Activated CD4-positive, alpha-beta T cell treated with anti-CD3 and anti-CD28 coated beads, Interleukin-2, amount 10 ng/mL, durations not matched to agents 7 days and 5 days (primary cell): ENCODE measurements around the gene HYAL2. TPM values are rescaled to one million over a fixed set of nuclear protein-coding genes. Genes with fewer than 3 reads are reported as not detected.

Source experiments
- CTCF ChIA-PET: fragments of 350-600 bp; sonication (Branson Sonifier 250); formaldehyde crosslinking; loops from one replicate; lab custom pipeline; 2021; ENCODE audit warnings: antibody characterized with exemption; lab: Charles Lee
- POLR2A ChIA-PET: fragments of 350-600 bp; sonication (Branson Sonifier 250); formaldehyde crosslinking; loops from one replicate; lab custom pipeline; 2021; ENCODE audit warnings: antibody characterized with exemption; lab: Charles Lee
- DNase-seq: peaks from one replicate; pipeline ENCODE4 v3.0.0-alpha.2; 2020
- H3K27ac Mint-ChIP-seq: one replicate; pipeline ENCODE4 v1.8.0; 2021; ENCODE audit warnings: mild to moderate bottlenecking, moderate library complexity, mixed read lengths
- H3K27me3 Mint-ChIP-seq: one replicate; pipeline ENCODE4 v1.8.0; 2021; ENCODE audit warnings: mixed read lengths
- H3K36me3 Mint-ChIP-seq: one replicate; pipeline ENCODE4 v1.8.0; 2021; ENCODE audit warnings: low read depth, mixed read lengths
- H3K4me1 Mint-ChIP-seq: one replicate; pipeline ENCODE4 v1.8.0; 2021; ENCODE audit warnings: mixed read lengths
- H3K4me3 Mint-ChIP-seq: one replicate; pipeline ENCODE4 v1.8.0; 2021; ENCODE audit warnings: mild to moderate bottlenecking, moderate library complexity, mixed read lengths
- H3K9me3 Mint-ChIP-seq: one replicate; pipeline ENCODE4 v1.8.0; 2021; ENCODE audit warnings: mixed read lengths
- total RNA-seq, 2 experiments: library from RNA; stranded (reverse); gene quantifications; one replicate each; pipeline ENCODE4 v1.2.3, GENCODE V29; 2021

Gene HYAL2, protein sequence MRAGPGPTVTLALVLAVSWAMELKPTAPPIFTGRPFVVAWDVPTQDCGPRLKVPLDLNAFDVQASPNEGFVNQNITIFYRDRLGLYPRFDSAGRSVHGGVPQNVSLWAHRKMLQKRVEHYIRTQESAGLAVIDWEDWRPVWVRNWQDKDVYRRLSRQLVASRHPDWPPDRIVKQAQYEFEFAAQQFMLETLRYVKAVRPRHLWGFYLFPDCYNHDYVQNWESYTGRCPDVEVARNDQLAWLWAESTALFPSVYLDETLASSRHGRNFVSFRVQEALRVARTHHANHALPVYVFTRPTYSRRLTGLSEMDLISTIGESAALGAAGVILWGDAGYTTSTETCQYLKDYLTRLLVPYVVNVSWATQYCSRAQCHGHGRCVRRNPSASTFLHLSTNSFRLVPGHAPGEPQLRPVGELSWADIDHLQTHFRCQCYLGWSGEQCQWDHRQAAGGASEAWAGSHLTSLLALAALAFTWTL
- total RNA-seq = 1 to 10 TPM; 4.3 to 5.7 TPM

DNA sequence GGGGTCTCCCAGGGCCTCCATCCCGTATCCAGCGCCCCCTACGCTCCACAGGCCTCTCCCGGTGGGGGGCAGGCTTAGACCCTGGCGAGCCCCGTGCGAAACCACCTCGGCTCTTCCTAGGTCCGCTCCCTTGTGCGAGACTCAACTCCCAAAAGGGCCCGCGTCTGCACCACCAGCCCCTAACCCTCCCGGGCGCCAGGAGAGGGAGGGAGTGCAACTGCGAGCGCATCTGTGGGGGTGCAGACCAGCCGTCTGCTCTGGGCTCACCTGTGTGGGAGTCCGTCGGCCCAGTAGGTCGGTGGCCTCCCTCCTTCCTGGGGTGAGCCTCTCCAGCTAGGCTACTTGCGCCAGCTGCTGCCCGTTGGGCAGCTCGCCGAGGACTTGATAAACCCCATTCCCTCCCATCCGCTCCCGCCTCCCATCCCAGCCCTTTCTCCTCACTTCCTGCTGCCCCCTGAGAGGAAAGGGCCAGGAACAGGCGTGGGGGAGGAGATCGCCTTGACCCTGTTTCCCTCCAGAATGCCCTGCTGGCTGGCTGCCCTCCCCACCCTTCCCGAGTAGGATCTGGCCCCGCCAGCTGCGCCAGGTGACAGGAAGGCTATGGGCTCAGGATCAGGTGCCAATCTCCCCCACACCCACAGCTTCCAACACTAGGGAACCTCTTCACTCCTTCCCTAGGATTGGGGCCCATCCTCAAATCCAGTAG is at the start of gene HYAL2:
Gene HYAL2, minus strand, starts transcription at position 360 of the 706 bp plus-strand sequence. CDS start 2,256 bp downstream, outside the sequence.
- Mint-ChIP-seq H3K36me3 (no peaks in the 10 kb centered on the region), H3K4me1 (peaks cover 39% of the 10 kb centered on the region), H3K4me3 (peak within 1 kb of the TSS; percentile 75), H3K27me3 (no peaks in the 10 kb centered on the region), H3K27ac (peak within 1 kb of the TSS; percentile 97), H3K9me3 (no peaks in the 10 kb centered on the region)
- ChIA-PET CTCF (interaction anchor here (1.5 to 4.2 kb wide), 5 partner anchors 9 to 27 kb away, joined by 5 to 52 read pairs (median 7); partner anchors contain the start of genes HYAL3 and NAA80), POLR2A (no interaction called here)
- peak; percentile 5 for DNase-seq

DNA sequence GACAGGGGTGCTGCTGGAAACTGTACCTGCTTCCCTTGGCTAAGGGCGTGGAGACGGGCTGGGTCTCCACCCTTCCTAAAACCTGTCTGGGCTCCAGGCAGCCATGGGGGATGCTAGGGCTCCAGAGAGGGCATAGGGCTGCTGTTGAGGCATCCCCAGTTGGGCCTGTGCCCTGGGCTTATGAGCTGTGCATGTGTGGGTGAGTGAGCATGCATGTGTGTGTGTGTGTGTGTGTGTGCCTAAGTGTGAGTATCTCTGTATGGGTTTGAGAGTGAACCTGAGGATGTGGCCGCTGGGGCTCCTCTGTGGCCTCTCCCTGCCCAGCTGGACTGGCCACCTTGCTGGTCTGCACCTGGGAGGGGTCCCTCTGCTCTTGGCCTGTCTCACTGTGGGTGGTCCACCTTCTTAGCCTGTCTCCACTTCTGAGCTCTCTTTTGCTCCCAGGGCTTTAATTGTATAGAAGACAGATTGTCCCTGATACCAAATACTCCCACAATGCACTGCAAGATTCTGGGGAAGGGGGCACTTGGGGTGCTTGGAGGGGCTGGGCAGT is 48.7 kb upstream of the HYAL2 start:
- Mint-ChIP-seq H3K27me3 (peaks cover 2% of the 10 kb centered on the region), H3K9me3 (no peaks in the 10 kb centered on the region), H3K4me3 (no peak overlapping the region), H3K36me3 (no peaks in the 10 kb centered on the region), H3K4me1 (peaks cover 2% of the 10 kb centered on the region), H3K27ac (peak overlapping the region; percentile 55)
- POLR2A ChIA-PET = no interaction called here
- DNase-seq = no peak
- CTCF ChIA-PET = interaction anchor here (0.6 kb wide), 1 partner anchor 25 kb away, joined by 4 read pairs; no protein-coding TSS in a partner anchor

DNA sequence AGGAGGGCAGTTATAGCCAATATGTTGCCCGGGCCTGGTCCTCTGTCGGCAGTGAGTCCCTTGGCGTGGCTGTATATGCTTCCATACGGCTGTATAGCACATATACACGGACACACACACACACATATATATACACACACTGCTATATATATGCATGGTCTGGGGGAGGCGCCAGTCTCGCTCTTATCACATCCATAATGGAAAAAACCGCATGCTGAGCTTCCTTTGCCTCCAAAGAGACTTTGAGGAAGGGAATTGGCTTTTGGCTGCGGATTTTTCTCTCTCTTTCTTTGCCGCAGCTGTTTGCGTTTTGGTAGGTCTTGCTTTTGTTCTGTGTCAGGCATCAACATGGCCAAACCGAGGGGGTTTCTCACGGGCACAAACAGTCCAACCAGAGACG is 48.0 kb upstream of the HYAL2 start:
- POLR2A ChIA-PET = no interaction called here
- Mint-ChIP-seq H3K9me3 (no peaks in the 10 kb centered on the region), H3K4me3 (no peak overlapping the region), H3K27ac (no peak overlapping the region), H3K4me1 (peaks cover 7% of the 10 kb centered on the region), H3K36me3 (no peaks in the 10 kb centered on the region), H3K27me3 (peaks cover 2% of the 10 kb centered on the region)
- no peak for DNase-seq
- CTCF ChIA-PET = interaction anchor here (0.8 kb wide), 1 partner anchor 50 kb away, joined by 3 read pairs; no protein-coding TSS in a partner anchor

DNA sequence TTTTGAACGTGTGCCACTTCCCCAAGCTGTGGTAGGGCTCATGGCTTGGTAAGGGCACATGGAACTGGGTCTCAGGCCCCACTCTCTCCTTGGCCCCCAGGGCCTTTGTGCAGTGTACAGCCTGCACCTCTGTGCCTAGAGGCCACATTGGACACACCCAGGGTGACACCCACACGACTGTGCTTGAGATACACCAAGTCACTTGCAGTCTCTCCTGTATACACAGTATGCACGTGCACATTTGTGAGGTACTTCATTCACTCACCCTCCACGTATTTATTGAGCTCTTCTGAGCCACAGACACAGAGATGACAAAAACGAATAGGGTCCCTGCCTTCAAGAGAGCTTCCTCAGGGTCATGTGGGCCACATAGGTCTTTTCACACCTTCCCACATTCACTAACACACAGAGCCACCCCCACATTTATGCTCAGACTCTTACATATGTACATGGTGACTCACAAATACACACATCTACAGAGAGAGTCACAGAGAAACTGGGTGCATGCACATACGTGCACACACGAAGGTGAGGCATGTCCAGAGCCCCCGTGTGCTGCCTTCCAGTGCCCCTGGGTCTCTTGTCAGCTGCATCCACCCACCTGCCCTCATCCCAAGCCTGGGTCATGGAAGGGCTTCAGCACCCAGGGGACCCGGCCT is 46.6 kb upstream of the HYAL2 start:
- Mint-ChIP-seq H3K4me1 (peaks cover 15% of the 10 kb centered on the region), H3K4me3 (no peak overlapping the region), H3K36me3 (no peaks in the 10 kb centered on the region), H3K9me3 (no peaks in the 10 kb centered on the region), H3K27me3 (peaks cover 2% of the 10 kb centered on the region), H3K27ac (no peak overlapping the region)
- CTCF ChIA-PET = interaction anchor here (1.0 to 1.4 kb wide), 2 partner anchors 10 to 123 kb away, joined by 3 to 5 read pairs; no protein-coding TSS in a partner anchor
- POLR2A ChIA-PET = no interaction called here
- no peak for DNase-seq

DNA sequence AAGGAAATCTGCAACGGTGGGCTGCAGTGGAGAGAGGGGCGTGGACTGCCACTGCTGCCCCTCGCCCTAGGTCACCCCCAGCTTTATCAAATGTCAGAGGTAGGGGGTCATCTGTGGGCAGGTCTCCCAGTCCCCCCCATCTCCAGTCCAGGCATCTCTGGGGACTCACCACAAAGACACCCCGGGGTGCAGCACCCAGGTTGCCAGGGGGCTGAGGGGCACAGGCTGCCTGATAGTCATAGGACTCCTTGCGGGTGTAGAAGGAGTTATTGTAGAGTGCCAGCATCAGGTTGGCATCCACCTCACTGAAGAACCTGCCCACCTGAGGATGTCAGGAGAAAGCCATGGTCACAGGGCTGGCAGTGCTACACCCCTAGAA is 43.3 kb upstream of the HYAL2 start:
- Mint-ChIP-seq H3K9me3 (no peaks in the 10 kb centered on the region), H3K4me1 (peaks cover 13% of the 10 kb centered on the region), H3K36me3 (no peaks in the 10 kb centered on the region), H3K27ac (peak overlapping the region; percentile 92), H3K4me3 (peak overlapping the region; percentile 76), H3K27me3 (no peaks in the 10 kb centered on the region)
- CTCF ChIA-PET = interaction anchor here (1.0 to 1.1 kb wide), 3 partner anchors 9 to 226 kb away, joined by 3 to 4 read pairs (median 3); no protein-coding TSS in a partner anchor
- DNase-seq = no peak
- POLR2A ChIA-PET = interaction anchor here (0.6 to 1.0 kb wide), 2 partner anchors 15 to 660 kb away, joined by 3 to 9 read pairs; partner anchors contain the start of genes CYB561D2 and NPRL2

DNA sequence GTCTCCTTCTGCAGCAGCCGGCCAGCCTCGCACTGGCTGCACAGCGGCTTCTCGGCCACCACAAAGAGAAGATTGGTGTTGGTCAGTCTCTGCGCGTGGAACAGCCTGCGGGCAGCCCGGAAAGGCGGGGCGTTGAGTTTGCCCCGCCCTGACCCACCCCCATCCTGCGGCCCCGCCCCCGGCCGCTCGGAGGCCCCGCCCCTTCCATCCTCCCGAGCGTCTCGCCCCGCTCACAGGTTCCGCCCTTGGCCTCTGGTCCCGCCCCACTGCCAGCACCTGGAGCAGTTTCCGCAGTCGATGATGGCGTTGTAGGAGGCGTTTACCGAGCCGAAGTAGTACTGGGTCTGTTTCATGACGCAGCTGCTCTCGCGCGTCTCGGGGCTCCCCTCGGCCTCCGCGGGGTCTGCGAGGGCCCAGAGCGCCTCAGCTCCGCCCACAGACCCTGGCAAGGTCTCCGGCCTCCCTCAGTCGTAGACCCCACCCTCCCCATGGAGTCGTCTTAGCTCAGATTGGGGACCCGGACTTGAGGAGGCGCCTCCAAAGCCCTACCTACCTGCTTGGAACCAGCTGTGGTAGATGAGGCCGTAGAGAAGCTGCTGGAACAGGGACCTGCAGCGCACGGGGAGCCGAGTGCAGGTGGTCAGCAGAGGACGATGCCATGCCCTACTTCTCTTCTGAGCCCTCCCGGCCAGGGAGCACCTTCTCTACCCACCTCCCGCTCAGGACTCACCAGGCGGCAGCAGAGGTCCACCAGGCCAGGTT is 42.7 kb upstream of the HYAL2 start:
- peak overlapping the region; percentile 92 for H3K27ac Mint-ChIP-seq
- DNase-seq = peak; percentile 97
- H3K4me1 Mint-ChIP-seq = peaks cover 13% of the 10 kb centered on the region
- CTCF ChIA-PET = interaction anchor here (0.6 to 1.1 kb wide), 5 partner anchors 8 to 119 kb away, joined by 3 to 4 read pairs (median 4); no protein-coding TSS in a partner anchor
- POLR2A ChIA-PET = interaction anchor here (0.6 to 1.0 kb wide), 2 partner anchors 15 to 661 kb away, joined by 3 to 9 read pairs; partner anchors contain the start of genes CYB561D2 and NPRL2
- H3K4me3 Mint-ChIP-seq = peak overlapping the region; percentile 76
- no peaks in the 10 kb centered on the region for H3K9me3 Mint-ChIP-seq
- no peaks in the 10 kb centered on the region for H3K36me3 Mint-ChIP-seq
- H3K27me3 Mint-ChIP-seq = no peaks in the 10 kb centered on the region

DNA sequence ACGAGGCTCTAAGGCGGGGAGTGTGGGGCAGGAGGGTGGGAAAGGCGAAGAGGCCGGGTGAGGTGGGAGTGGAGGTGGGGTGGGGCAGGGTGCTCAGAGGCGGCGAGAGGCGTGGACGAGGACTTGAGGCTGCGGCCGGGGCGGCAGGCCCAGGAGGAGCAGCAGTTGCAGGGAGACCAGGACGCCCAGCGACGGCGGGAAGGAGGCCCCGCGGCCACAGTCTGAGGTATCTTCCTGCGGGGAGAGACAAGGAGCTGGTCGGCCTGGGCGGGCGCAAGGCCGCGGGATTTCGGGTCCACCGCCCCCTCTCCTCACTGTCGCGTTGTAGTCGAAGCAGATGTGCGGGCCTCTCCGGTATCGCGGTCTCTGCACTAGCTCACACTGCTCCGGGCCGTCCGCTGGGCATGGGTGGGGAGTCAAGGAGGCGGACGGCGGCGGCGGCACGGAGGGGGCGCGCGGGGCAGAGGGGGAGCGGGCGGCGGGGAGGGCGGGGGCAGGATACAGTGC is 42.1 kb upstream of the HYAL2 start:
- Mint-ChIP-seq H3K4me3 (peak overlapping the region; percentile 76), H3K27me3 (no peaks in the 10 kb centered on the region), H3K9me3 (no peaks in the 10 kb centered on the region), H3K36me3 (no peaks in the 10 kb centered on the region), H3K4me1 (peaks cover 17% of the 10 kb centered on the region), H3K27ac (peak overlapping the region; percentile 73)
- CTCF ChIA-PET = interaction anchor here (0.6 to 1.0 kb wide), 2 partner anchors 10 to 118 kb away, joined by 3 to 4 read pairs; no protein-coding TSS in a partner anchor
- POLR2A ChIA-PET = interaction anchor here (1.0 kb wide), 1 partner anchor 14 kb away, joined by 3 read pairs; the partner anchor contains the start of genes CYB561D2 and NPRL2
- no peak for DNase-seq

DNA sequence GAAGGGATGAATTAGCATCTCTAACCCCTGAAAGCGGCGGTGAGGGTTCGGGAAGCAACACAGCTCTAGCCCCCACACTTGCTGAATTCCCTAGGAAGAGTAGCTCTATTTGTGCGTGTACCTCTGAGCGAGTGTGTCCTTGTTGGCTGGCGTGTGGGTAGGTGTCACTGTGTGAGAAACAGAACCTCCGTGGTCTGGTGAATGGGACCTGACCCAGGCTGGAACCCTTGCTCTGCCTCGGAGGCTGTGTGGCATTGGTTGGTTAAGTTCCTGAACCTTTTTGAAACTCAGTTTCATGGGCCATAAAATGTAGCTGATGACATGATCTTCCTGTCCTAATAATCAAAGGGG is 37.2 kb upstream of the HYAL2 start:
- H3K9me3 Mint-ChIP-seq = no peaks in the 10 kb centered on the region
- H3K36me3 Mint-ChIP-seq = peaks cover 20% of the 10 kb centered on the region
- DNase-seq = no peak
- peak overlapping the region; percentile 99 for H3K4me3 Mint-ChIP-seq
- H3K4me1 Mint-ChIP-seq = peaks cover 42% of the 10 kb centered on the region
- H3K27me3 Mint-ChIP-seq = no peaks in the 10 kb centered on the region
- POLR2A ChIA-PET = no interaction called here
- CTCF ChIA-PET = interaction anchor here (1.2 kb wide), 1 partner anchor 8 kb away, joined by 3 read pairs; no protein-coding TSS in a partner anchor
- H3K27ac Mint-ChIP-seq = peak overlapping the region; percentile 96

DNA sequence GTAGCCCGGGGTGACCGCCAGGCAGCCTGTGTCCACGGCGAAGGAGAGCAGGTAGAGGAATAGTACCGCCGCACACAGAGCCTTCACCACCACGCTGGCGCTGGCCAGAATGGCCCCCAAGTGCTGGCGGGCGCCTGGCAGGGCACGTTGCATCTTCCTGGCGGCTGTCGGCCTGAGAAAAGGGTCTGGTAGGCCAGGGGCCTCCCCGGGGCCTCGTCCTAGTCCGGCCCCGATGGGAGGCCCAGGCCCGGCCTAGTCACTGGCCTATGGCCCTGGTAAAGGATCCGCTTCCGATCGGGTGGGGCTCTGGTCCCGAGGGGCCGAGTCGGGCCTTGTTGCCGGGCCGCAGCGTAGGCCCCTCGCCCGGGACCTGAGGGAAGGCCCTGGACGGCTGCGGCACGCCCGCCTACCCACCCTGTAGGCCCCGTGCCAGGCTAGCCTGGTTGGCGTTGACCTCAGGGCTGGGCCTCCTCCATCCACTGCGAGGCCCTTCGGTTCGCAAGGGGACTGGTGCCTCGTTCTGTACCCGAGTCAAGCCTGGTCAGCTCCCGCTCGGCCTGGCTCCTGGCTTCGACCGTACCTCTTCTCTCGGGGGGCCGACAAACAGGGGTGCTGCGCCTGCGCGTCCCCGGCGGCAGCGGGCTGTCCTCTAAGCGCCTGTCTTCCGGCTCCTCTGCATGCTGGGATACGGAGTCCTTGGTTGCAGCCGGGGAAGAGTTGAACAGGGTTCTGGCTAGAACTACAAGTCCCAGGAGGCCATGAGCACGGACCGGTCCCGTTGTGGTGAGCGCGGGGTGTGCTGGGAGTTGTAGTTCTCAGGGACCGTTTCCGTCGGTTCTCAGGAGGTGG is 36.6 kb upstream of the HYAL2 start, which contains the start of gene TMEM115:
Gene TMEM115, minus strand, starts transcription at position 611 of the 849 bp plus-strand sequence. Its CDS starts 458 bp downstream, at position 153.
- Mint-ChIP-seq H3K9me3 (no peaks in the 10 kb centered on the region), H3K4me3 (peak within 1 kb of the TSS; percentile 99), H3K27me3 (no peaks in the 10 kb centered on the region), H3K27ac (peak within 1 kb of the TSS; percentile 96), H3K4me1 (peaks cover 41% of the 10 kb centered on the region), H3K36me3 (peaks cover 23% of the 10 kb centered on the region)
- ChIA-PET CTCF (interaction anchor here (1.2 kb wide), 1 partner anchor 8 kb away, joined by 3 read pairs; no protein-coding TSS in a partner anchor), POLR2A (no interaction called here)
- peak; percentile 98 for DNase-seq

DNA sequence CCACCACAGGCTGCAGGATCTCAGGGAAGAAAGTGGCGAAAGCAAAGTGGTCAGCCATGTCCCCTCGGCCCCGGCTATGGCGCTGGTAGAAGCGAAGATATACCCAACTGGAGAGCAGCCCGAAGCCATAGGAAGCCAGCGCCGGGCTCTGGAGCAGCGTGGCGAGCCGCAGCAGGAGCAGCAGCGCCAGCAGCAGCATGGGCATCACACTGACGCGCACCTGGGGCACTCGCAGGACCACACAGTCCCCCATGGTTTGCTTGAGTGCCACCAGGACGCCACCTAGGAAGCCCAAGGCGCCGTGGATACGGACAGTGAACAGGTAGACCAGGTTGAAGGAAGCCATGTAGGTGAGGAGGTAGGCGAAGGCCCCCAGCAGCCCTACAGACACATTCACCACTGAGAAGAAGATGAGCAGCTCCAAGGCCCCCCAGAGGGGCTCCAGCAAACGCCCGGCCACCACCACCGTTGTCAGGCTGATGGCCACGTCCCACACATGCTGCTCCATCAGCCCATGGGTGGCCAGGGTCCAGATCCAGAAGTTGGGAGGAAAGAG is 35.9 kb upstream of the HYAL2 start:
- Mint-ChIP-seq H3K36me3 (peaks cover 23% of the 10 kb centered on the region), H3K27ac (peak overlapping the region; percentile 85), H3K9me3 (no peaks in the 10 kb centered on the region), H3K4me1 (peaks cover 41% of the 10 kb centered on the region), H3K4me3 (peak overlapping the region; percentile 99), H3K27me3 (no peaks in the 10 kb centered on the region)
- DNase-seq = no peak
- ChIA-PET POLR2A (no interaction called here), CTCF (no interaction called here)
